ENCODE measurements around the gene TCTN1. TPM values are rescaled to one million over a fixed set of nuclear protein-coding genes. Genes with fewer than 3 reads are reported as not detected.

Gene TCTN1
- total RNA-seq, 1 experiment from 2014 or later: 27.0 TPM

- peak overlapping the region; percentile 89 for H3K4me2 ChIP-seq (ENCODE audit: low read length)
- H3K9ac ChIP-seq (ENCODE audit: low read length): peak overlapping the region; percentile 97
- H3K4me3 ChIP-seq (replicated peaks in 1 of 2; ENCODE audit: low read depth in 1 of 2, low read length in 2 of 2): peak overlapping the region; percentile 78 to 80
- H4K20me1 ChIP-seq (ENCODE audit: insufficient read depth): peaks cover 5% of the 10 kb centered on the region; the same call in 1 of the 2 replicates
- ChIA-PET CTCF (no interaction called here), POLR2A (no interaction called here), RAD21 (ENCODE audit: low non-redundant PET in 1 of 2, low total read pairs in 2 of 2, uncharacterized antibody in 2 of 2, unreplicated experiment in 2 of 2) (no interaction called here)
- H3K36me3 ChIP-seq (ENCODE audit: control insufficient read depth in 1 of 2, insufficient read depth in 2 of 2, low read length in 2 of 2): no peaks in the 10 kb centered on the region
- H3K4me1 ChIP-seq (ENCODE audit: control insufficient read depth in 1 of 2, insufficient read depth in 2 of 2, low read length in 2 of 2): peaks cover 31 to 71% of the 10 kb centered on the region in 2 experiments
- H3K27me3 ChIP-seq (ENCODE audit: insufficient read depth, low read length): no peaks in the 10 kb centered on the region
- ATAC-seq: peak; percentile 31
- H3K9me3 ChIP-seq (ENCODE audit: control insufficient read depth in 1 of 2, insufficient read depth in 1 of 2, low read depth in 1 of 2, low read length in 2 of 2): no peaks in the 10 kb centered on the region
- H3K79me2 ChIP-seq (ENCODE audit: insufficient read depth, low read length): peaks cover 51% of the 10 kb centered on the region
- no peak overlapping the region for H2AFZ ChIP-seq (ENCODE audit: low read depth, low read length, poor library complexity, severe bottlenecking)
- no peaks in the 10 kb centered on the region for H3K9me2 ChIP-seq (ENCODE audit: insufficient read depth)
- intact Hi-C loops (cut with micrococcal nuclease): no loop called here
- BruUV-seq (replicated peaks): no TSS peak
- H3K27ac ChIP-seq (ENCODE audit: low read depth, low read length): peak overlapping the region; percentile 72
- TF ChIP-seq SP1 (IDR thresholded peaks at IDR 0.05; ENCODE audit: low read depth) (no peak), ZFX (IDR thresholded peaks at IDR 0.05) (peak; percentile 87), FOSL1 (IDR thresholded peaks at IDR 0.05; ENCODE audit: low read depth) (no peak)
- TF ChIP-seq, protein P1, sequence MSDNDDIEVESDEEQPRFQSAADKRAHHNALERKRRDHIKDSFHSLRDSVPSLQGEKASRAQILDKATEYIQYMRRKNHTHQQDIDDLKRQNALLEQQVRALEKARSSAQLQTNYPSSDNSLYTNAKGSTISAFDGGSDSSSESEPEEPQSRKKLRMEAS (IDR thresholded peaks at IDR 0.05): peak; percentile 41; the same call in 1 of the 2 replicates
- DNase-seq (ENCODE audit: low read depth, low spot score): no peak
Measured at GRCh38 chr12:110582276-110583136, 31.4 kb upstream of the TCTN1 start.

GRCh38 chr12:110583137-110584059 lies 30.5 kb upstream of the TCTN1 start, which contains the start of gene PPTC7:
Gene PPTC7, minus strand, starts transcription at chr12:110583318. Its CDS starts 287 bp downstream, at chr12:110583031.
- peak; percentile 91 for ATAC-seq
- intact Hi-C loops (cut with micrococcal nuclease): no loop called here
- peaks cover 23 to 62% of the 10 kb centered on the region in 2 experiments for H3K4me1 ChIP-seq (ENCODE audit: control insufficient read depth in 1 of 2, insufficient read depth in 2 of 2, low read length in 2 of 2)
- TF ChIP-seq EGR1 (IDR thresholded peaks at IDR 0.05; ENCODE audit: low read depth) (0 out of 2 replicates have a peak, but pooled peaks have one; percentile 29), SRF (IDR thresholded peaks at IDR 0.05; ENCODE audit: low read depth) (peak; percentile 84), SIN3A (IDR thresholded peaks at IDR 0.05; ENCODE audit: low read depth) (no peak; the same call in none of the 2 replicates), SP1 (IDR thresholded peaks at IDR 0.05; ENCODE audit: low read depth) (peak; percentile 46; the same call in 1 of the 2 replicates), JUND (IDR thresholded peaks at IDR 0.05) (no peak), CBX3 (IDR thresholded peaks at IDR 0.05; ENCODE audit: low read depth) (no peak), EZH2 (IDR thresholded peaks at IDR 0.05) (no peak), ATF3 (IDR thresholded peaks at IDR 0.05) (no peak), ZNF274 (IDR thresholded peaks at IDR 0.05; ENCODE audit: low read depth, low read length) (no peak), POLR2AphosphoS5 (IDR thresholded peaks at IDR 0.05; ENCODE audit: low read depth, low read length) (peak; percentile 87)
- TF ChIP-seq, protein P2, sequence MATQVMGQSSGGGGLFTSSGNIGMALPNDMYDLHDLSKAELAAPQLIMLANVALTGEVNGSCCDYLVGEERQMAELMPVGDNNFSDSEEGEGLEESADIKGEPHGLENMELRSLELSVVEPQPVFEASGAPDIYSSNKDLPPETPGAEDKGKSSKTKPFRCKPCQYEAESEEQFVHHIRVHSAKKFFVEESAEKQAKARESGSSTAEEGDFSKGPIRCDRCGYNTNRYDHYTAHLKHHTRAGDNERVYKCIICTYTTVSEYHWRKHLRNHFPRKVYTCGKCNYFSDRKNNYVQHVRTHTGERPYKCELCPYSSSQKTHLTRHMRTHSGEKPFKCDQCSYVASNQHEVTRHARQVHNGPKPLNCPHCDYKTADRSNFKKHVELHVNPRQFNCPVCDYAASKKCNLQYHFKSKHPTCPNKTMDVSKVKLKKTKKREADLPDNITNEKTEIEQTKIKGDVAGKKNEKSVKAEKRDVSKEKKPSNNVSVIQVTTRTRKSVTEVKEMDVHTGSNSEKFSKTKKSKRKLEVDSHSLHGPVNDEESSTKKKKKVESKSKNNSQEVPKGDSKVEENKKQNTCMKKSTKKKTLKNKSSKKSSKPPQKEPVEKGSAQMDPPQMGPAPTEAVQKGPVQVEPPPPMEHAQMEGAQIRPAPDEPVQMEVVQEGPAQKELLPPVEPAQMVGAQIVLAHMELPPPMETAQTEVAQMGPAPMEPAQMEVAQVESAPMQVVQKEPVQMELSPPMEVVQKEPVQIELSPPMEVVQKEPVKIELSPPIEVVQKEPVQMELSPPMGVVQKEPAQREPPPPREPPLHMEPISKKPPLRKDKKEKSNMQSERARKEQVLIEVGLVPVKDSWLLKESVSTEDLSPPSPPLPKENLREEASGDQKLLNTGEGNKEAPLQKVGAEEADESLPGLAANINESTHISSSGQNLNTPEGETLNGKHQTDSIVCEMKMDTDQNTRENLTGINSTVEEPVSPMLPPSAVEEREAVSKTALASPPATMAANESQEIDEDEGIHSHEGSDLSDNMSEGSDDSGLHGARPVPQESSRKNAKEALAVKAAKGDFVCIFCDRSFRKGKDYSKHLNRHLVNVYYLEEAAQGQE (IDR thresholded peaks at IDR 0.05; ENCODE audit: low read depth): no peak
- TF ChIP-seq, protein P1 (IDR thresholded peaks at IDR 0.05): no peak

More at GRCh38 chr12:110583137-110584059, 30.5 kb upstream of the TCTN1 start, which contains the start of gene PPTC7:
- DNase-seq (ENCODE audit: low read depth, low spot score): peak; percentile 91
- Histone ChIP-seq H3K9me3 (ENCODE audit: control insufficient read depth in 1 of 2, insufficient read depth in 1 of 2, low read depth in 1 of 2, low read length in 2 of 2) (no peaks in the 10 kb centered on the region), H3K79me2 (ENCODE audit: insufficient read depth, low read length) (peaks cover 43% of the 10 kb centered on the region), H3K9ac (ENCODE audit: low read length) (peak within 1 kb of the TSS; percentile 97), H3K9me2 (ENCODE audit: insufficient read depth) (no peaks in the 10 kb centered on the region), H3K4me2 (ENCODE audit: low read length) (peak within 1 kb of the TSS; percentile 89), H2AFZ (ENCODE audit: low read depth, low read length, poor library complexity, severe bottlenecking) (peak within 1 kb of the TSS; percentile 92), H3K27ac (ENCODE audit: low read depth, low read length) (peak within 1 kb of the TSS; percentile 72), H3K4me3 (replicated peaks in 1 of 2; ENCODE audit: low read depth in 1 of 2, low read length in 2 of 2) (peak within 1 kb of the TSS; percentile 78 to 80), H3K27me3 (ENCODE audit: insufficient read depth, low read length) (no peaks in the 10 kb centered on the region), H4K20me1 (ENCODE audit: insufficient read depth) (no peaks in the 10 kb centered on the region; the same call in 1 of the 2 replicates), H3K36me3 (ENCODE audit: control insufficient read depth in 1 of 2, insufficient read depth in 2 of 2, low read length in 2 of 2) (no peaks in the 10 kb centered on the region)
- ChIA-PET CTCF (interaction anchor here (1.0 kb wide), 1 partner anchor 133 kb away, joined by 3 read pairs; the partner anchor contains the start of gene ARPC3), RAD21 (ENCODE audit: low non-redundant PET in 1 of 2, low total read pairs in 2 of 2, uncharacterized antibody in 2 of 2, unreplicated experiment in 2 of 2) (no interaction called here), POLR2A (no interaction called here)
- BruUV-seq (replicated peaks): TSS peak; percentile 79

Measured in HCT116 (cell line).